ENCODE measurements around the gene SLC11A2.
"Not testable (repeated sequence)": the region's sequence is repeated elsewhere in the genome, so short reads cannot be mapped to it uniquely, and the experiment has no call there.

SLC11A2 gene

GRCh38 chr12:50933459-50934124 lies 92.6 kb downstream of the SLC11A2 start:
- H3K4me1 ChIP-seq (ENCODE audit: control insufficient read depth, low read length) = peaks cover 5% of the 10 kb centered on the region; the same call in 1 of the 2 replicates
- H3K4me3 ChIP-seq (ENCODE audit: low read length) = no peak overlapping the region
- no peaks in the 10 kb centered on the region for H3K79me2 ChIP-seq (ENCODE audit: control insufficient read depth, low read length)
- no peak overlapping the region for H3K4me2 ChIP-seq (ENCODE audit: low read length)
- H3K36me3 ChIP-seq (ENCODE audit: control insufficient read depth, low read length) = no peaks in the 10 kb centered on the region
- H3K9me3 ChIP-seq (ENCODE audit: control insufficient read depth, insufficient read depth, low read length) = peaks cover 20% of the 10 kb centered on the region
- no peaks in the 10 kb centered on the region for H3K9me2 ChIP-seq (replicated peaks; ENCODE audit: control insufficient read depth, low read length)
- TF ChIP-seq, protein P1, sequence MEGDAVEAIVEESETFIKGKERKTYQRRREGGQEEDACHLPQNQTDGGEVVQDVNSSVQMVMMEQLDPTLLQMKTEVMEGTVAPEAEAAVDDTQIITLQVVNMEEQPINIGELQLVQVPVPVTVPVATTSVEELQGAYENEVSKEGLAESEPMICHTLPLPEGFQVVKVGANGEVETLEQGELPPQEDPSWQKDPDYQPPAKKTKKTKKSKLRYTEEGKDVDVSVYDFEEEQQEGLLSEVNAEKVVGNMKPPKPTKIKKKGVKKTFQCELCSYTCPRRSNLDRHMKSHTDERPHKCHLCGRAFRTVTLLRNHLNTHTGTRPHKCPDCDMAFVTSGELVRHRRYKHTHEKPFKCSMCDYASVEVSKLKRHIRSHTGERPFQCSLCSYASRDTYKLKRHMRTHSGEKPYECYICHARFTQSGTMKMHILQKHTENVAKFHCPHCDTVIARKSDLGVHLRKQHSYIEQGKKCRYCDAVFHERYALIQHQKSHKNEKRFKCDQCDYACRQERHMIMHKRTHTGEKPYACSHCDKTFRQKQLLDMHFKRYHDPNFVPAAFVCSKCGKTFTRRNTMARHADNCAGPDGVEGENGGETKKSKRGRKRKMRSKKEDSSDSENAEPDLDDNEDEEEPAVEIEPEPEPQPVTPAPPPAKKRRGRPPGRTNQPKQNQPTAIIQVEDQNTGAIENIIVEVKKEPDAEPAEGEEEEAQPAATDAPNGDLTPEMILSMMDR (IDR thresholded peaks at IDR 0.05; ENCODE audit: low read depth, low read length, poor library complexity, severe bottlenecking) = no peak
- TF ChIP-seq EZH2phosphoT487 (IDR thresholded peaks at IDR 0.05; ENCODE audit: borderline replicate concordance, low read length) = no peak
- H3K27me3 ChIP-seq (ENCODE audit: control insufficient read depth, low read length) = no peaks in the 10 kb centered on the region
- H4K20me1 ChIP-seq (ENCODE audit: control insufficient read depth, insufficient read depth, low read depth, low read length) = no peaks in the 10 kb centered on the region
- H3K27ac ChIP-seq (ENCODE audit: low read depth, low read length) = no peak overlapping the region
- H3F3A ChIP-seq (ENCODE audit: control insufficient read depth, insufficient read depth) = no peaks in the 10 kb centered on the region

DNA sequence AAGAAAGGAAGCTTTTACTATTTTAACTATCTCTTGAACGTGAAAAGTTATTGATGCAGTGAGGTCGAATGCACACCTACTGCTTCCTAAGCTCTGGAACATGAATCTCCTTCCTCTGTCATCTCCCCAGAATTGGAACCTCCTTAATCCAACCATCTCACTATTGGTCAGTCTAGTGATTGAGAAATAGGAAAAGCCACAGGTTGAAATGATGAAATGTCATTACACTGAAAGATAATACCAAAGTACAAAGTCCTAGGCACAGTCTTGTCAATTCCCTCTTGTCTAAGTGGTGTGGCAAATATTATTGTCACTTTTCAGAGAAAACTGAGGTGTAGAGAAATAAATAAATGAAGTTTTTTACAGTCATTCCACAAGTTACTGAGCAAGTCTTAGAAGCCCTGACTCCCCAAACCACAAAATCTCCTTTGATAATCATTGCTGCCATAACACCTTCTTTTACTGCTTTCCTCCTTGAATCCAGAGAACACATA lies 93.3 kb downstream of the SLC11A2 start:
- no peak overlapping the region for H3K4me2 ChIP-seq (ENCODE audit: low read length)
- no peaks in the 10 kb centered on the region for H3K79me2 ChIP-seq (ENCODE audit: control insufficient read depth, low read length)
- no peaks in the 10 kb centered on the region for H3K27me3 ChIP-seq (ENCODE audit: control insufficient read depth, low read length)
- peaks cover 12% of the 10 kb centered on the region for H3K9me3 ChIP-seq (ENCODE audit: control insufficient read depth, insufficient read depth, low read length)
- peaks cover 12% of the 10 kb centered on the region for H3K4me1 ChIP-seq (ENCODE audit: control insufficient read depth, low read length)
- H3K4me3 ChIP-seq (ENCODE audit: low read length) = no peak overlapping the region
- no peaks in the 10 kb centered on the region for H4K20me1 ChIP-seq (ENCODE audit: control insufficient read depth, insufficient read depth, low read depth, low read length)
- no peak overlapping the region for H3K27ac ChIP-seq (ENCODE audit: low read depth, low read length)
- H3K9me2 ChIP-seq (replicated peaks; ENCODE audit: control insufficient read depth, low read length) = no peaks in the 10 kb centered on the region
- H3F3A ChIP-seq (ENCODE audit: control insufficient read depth, insufficient read depth) = no peaks in the 10 kb centered on the region
- no peak for TF ChIP-seq EZH2phosphoT487 (IDR thresholded peaks at IDR 0.05; ENCODE audit: borderline replicate concordance, low read length)
- TF ChIP-seq, protein P1 (IDR thresholded peaks at IDR 0.05; ENCODE audit: low read depth, low read length, poor library complexity, severe bottlenecking) = no peak
- H3K36me3 ChIP-seq (ENCODE audit: control insufficient read depth, low read length) = no peaks in the 10 kb centered on the region

GRCh38 chr12:50930477-50930876 lies 95.7 kb downstream of the SLC11A2 start:
- H3K9me2 ChIP-seq (replicated peaks; ENCODE audit: control insufficient read depth, low read length); H3K9me3 ChIP-seq (ENCODE audit: control insufficient read depth, insufficient read depth, low read length); H3K79me2 ChIP-seq (ENCODE audit: control insufficient read depth, low read length); H3K27me3 ChIP-seq (ENCODE audit: control insufficient read depth, low read length); H3K27ac ChIP-seq (ENCODE audit: low read depth, low read length); H4K20me1 ChIP-seq (ENCODE audit: control insufficient read depth, insufficient read depth, low read depth, low read length); H3K4me2 ChIP-seq (ENCODE audit: low read length); H3F3A ChIP-seq (ENCODE audit: control insufficient read depth, insufficient read depth); H3K4me3 ChIP-seq (ENCODE audit: low read length); H3K36me3 ChIP-seq (ENCODE audit: control insufficient read depth, low read length): not testable (repeated sequence)
- peaks cover 35% of the 10 kb centered on the region for H3K4me1 ChIP-seq (ENCODE audit: control insufficient read depth, low read length)

DNA sequence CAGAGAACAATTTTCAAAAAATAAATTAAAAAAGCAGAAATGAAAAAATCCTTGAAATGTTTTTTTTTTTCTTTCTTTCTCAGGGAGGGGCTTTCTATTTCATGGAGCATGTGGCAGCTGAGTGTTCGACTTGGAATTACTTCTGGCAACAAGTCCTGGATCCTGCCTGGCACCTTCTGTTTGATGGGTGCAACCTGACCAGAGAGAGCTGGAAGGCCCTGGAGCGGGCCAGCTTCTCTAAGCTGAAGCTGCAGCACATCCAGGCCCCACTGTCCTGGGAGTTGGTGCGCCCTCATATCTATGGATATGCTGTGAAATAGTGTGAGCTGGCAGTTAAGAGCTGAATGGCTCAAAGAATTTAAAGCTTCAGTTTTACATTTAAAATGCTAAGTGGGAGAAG lies 96.4 kb downstream of the SLC11A2 start:
- Histone ChIP-seq H3K4me3 (ENCODE audit: low read length) (no peak overlapping the region), H3K27ac (ENCODE audit: low read depth, low read length) (no peak overlapping the region), H3K79me2 (ENCODE audit: control insufficient read depth, low read length) (no peaks in the 10 kb centered on the region), H3F3A (ENCODE audit: control insufficient read depth, insufficient read depth) (peaks cover 5% of the 10 kb centered on the region), H3K4me2 (ENCODE audit: low read length) (no peak overlapping the region), H3K9me3 (ENCODE audit: control insufficient read depth, insufficient read depth, low read length) (no peaks in the 10 kb centered on the region), H3K9me2 (replicated peaks; ENCODE audit: control insufficient read depth, low read length) (no peaks in the 10 kb centered on the region), H3K4me1 (ENCODE audit: control insufficient read depth, low read length) (peaks cover 41% of the 10 kb centered on the region), H4K20me1 (ENCODE audit: control insufficient read depth, insufficient read depth, low read depth, low read length) (no peaks in the 10 kb centered on the region), H3K27me3 (ENCODE audit: control insufficient read depth, low read length) (no peaks in the 10 kb centered on the region), H3K36me3 (ENCODE audit: control insufficient read depth, low read length) (no peaks in the 10 kb centered on the region)
- no peak for TF ChIP-seq EZH2phosphoT487 (IDR thresholded peaks at IDR 0.05; ENCODE audit: borderline replicate concordance, low read length)
- TF ChIP-seq, protein P1 (IDR thresholded peaks at IDR 0.05; ENCODE audit: low read depth, low read length, poor library complexity, severe bottlenecking) = no peak
